ENCODE measurements around the gene ADARB1. TPM values are rescaled to one million over a fixed set of nuclear protein-coding genes. Genes with fewer than 3 reads are reported as not detected.

The ADARB1 gene
- polyA plus RNA-seq, 1 of the 3 experiments (the other 2 are of a cell fraction): 7.8 TPM

- POLR2A ChIA-PET: no interaction called here
- TF ChIP-seq GATA2 (CRISPR knock-in tag; IDR thresholded peaks at IDR 0.05): peak; percentile 80
- no peak for TF ChIP-seq TCF12 (IDR thresholded peaks at IDR 0.05)
- TF ChIP-seq MEF2A (IDR thresholded peaks at IDR 0.05; ENCODE audit: borderline replicate concordance, low read depth): no peak
- TF ChIP-seq REST (IDR thresholded peaks at IDR 0.05; ENCODE audit: low read depth, low read length): 0 out of 2 replicates have a peak, but pooled peaks have one; percentile 25
- peak; percentile 43 for TF ChIP-seq CHD2 (IDR thresholded peaks at IDR 0.05; ENCODE audit: low read length, partially characterized antibody)
- TF ChIP-seq RAD21 (IDR thresholded peaks at IDR 0.05; ENCODE audit: low read length): peak; percentile 2; the same call in 1 of the 2 replicates
- TF ChIP-seq CTCF (IDR thresholded peaks at IDR 0.05): no peak
- TF ChIP-seq POLR2AphosphoS5 (IDR thresholded peaks at IDR 0.05; ENCODE audit: low read depth, low read length): peak; percentile 30; the same call in 1 of the 2 replicates
- TF ChIP-seq EP300 (IDR thresholded peaks at IDR 0.05; ENCODE audit: borderline replicate concordance in 1 of 2, low read depth in 1 of 2, low read length in 1 of 2): peak in 1 of 2 experiments; percentile 42; a peak in 1 of 4 replicates
- peak; percentile 57; the same call in 1 of the 2 replicates for TF ChIP-seq MXI1 (IDR thresholded peaks at IDR 0.05; ENCODE audit: low read depth, low read length)
- TF ChIP-seq RCOR1 (IDR thresholded peaks at IDR 0.05; ENCODE audit: low read length): peak; percentile 62; the same call in 1 of the 2 replicates
- Histone ChIP-seq H3K27me3 (ENCODE audit: insufficient read depth) (no peaks in the 10 kb centered on the region), H3K36me3 (replicated peaks in 1 of 2; ENCODE audit: control insufficient read depth in 1 of 2, insufficient read depth in 2 of 2, low read length in 1 of 2) (no peaks in the 10 kb centered on the region), H3K27ac (ENCODE audit: low read depth in 2 of 2, low read length in 1 of 2) (peak overlapping the region; percentile 81 to 99), H2AFZ (ENCODE audit: low read depth) (no peak overlapping the region), H3K4me2 (peak overlapping the region; percentile 46), H3K4me1 (ENCODE audit: control insufficient read depth in 1 of 2, insufficient read depth in 2 of 2, low read depth in 1 of 2, low read length in 1 of 2) (peaks cover 19 to 74% of the 10 kb centered on the region in 2 experiments), H3F3A (replicated peaks; ENCODE audit: insufficient read depth) (peaks cover 5% of the 10 kb centered on the region), H3K79me2 (ENCODE audit: insufficient read depth) (no peaks in the 10 kb centered on the region), H4K20me1 (ENCODE audit: insufficient read depth) (no peaks in the 10 kb centered on the region), H3K4me3 (ENCODE audit: low read depth in 2 of 2, low read length in 1 of 2) (no peak overlapping the region), H3K9ac (peak overlapping the region; percentile 50; the same call in 1 of the 2 replicates), H3K9me2 (no peaks in the 10 kb centered on the region), H3K9me3 (no peaks in the 10 kb centered on the region)
- DNase-seq: peak; percentile 87
- CTCF ChIA-PET: interaction anchor here (1.2 to 10.8 kb wide), 2 partner anchors 16 to 26 kb away, joined by 3 to 159 read pairs; no protein-coding TSS in a partner anchor
- 64% methylated on average over 6 of the region's 9 CpGs for WGBS (ENCODE audit: low lambda C conversion rate)
Measured at GRCh38 chr21:45154511-45155508, 80.4 kb downstream of the ADARB1 start.
